Activated CD8-positive, alpha-beta memory T cell treated with anti-CD3 and anti-CD28 coated beads for 48 hours (primary cell): Measurements from ENCODE around the gene SBNO1.
"Not testable (repeated sequence)": the region's sequence is repeated elsewhere in the genome, so short reads cannot be mapped to it uniquely, and the experiment has no call there.

Experiments
- DNase-seq, 3 experiments: peaks; one replicate each; pipeline ENCODE4 v3.0.0-alpha.2; 2020; ENCODE audit warnings: low read depth in 2 of 3, low spot score in 2 of 3

The SBNO1 gene

GRCh38 chr12:123388951-123389559 is 24.4 kb upstream of the SBNO1 start:
- DNase-seq = no peak

- DNase-seq = peak; percentile 37 to 63 (median 55)
Observed at GRCh38 chr12:123388177-123388950, 23.7 kb upstream of the SBNO1 start.

GRCh38 chr12:123387508-123388176 is 23.0 kb upstream of the SBNO1 start:
- DNase-seq = no peak

GRCh38 chr12:123385536-123385935 is 20.9 kb upstream of the SBNO1 start:
- not testable (repeated sequence) for DNase-seq

- DNase-seq = no peak
Observed at GRCh38 chr12:123384994-123385376, 20.3 kb upstream of the SBNO1 start.

GRCh38 chr12:123384318-123384993 is 19.8 kb upstream of the SBNO1 start:
- no peak for DNase-seq

- no peak for DNase-seq
Observed at GRCh38 chr12:123382684-123383083, 18.0 kb upstream of the SBNO1 start.

- no peak for DNase-seq
Observed at GRCh38 chr12:123379391-123379790, 14.7 kb upstream of the SBNO1 start.

- not testable (repeated sequence) for DNase-seq
Observed at GRCh38 chr12:123372415-123372814, 7.8 kb upstream of the SBNO1 start.

- not testable (repeated sequence) for DNase-seq
Observed at GRCh38 chr12:123371667-123372368, 7.2 kb upstream of the SBNO1 start.

- DNase-seq = no peak
Observed at GRCh38 chr12:123369229-123369628, 4.6 kb upstream of the SBNO1 start.

- DNase-seq = not testable (repeated sequence)
Observed at GRCh38 chr12:123368431-123368830, 3.8 kb upstream of the SBNO1 start.

- no peak for DNase-seq
Observed at GRCh38 chr12:123367511-123367910, 2.9 kb upstream of the SBNO1 start.

- DNase-seq = peak; percentile 54 to 94 (median 93)
Observed at GRCh38 chr12:123365025-123365917, 624 bp upstream of the SBNO1 start.

- peak in 2 of 3 experiments; percentile 13 to 24 for DNase-seq
Observed at GRCh38 chr12:123363740-123364531, 711 bp downstream of the SBNO1 start.

- no peak for DNase-seq
Observed at GRCh38 chr12:123363390-123363739, 1.3 kb downstream of the SBNO1 start.

- DNase-seq = no peak
Observed at GRCh38 chr12:123358035-123358434, 6.6 kb downstream of the SBNO1 start.

- no peak for DNase-seq
Observed at GRCh38 chr12:123356159-123356670, 8.4 kb downstream of the SBNO1 start.

GRCh38 chr12:123354600-123354999 is 10.0 kb downstream of the SBNO1 start:
- no peak for DNase-seq
